Right ventricle myocardium inferior (tissue), 1 donor: Measurements from ENCODE around the gene CUZD1. TPM values are rescaled to one million over a fixed set of nuclear protein-coding genes. Genes with fewer than 3 reads are reported as not detected.
"Not testable (repeated sequence)": the region's sequence is repeated elsewhere in the genome, so short reads cannot be mapped to it uniquely, and the experiment has no call there.

Experiments
- ATAC-seq: fragments of 200-7000 bp; cut with Tn5 transposase; one replicate; pipeline ENCODE4 v1.9.1; 2020; ENCODE audit warnings: mild to moderate bottlenecking, moderate library complexity
- DNase-seq: peaks from one replicate; pipeline ENCODE4 v3.0.0; 2021; ENCODE audit errors: missing footprints
- intact Hi-C: fragments of 100-400 bp; cut with DNase I; formaldehyde crosslinking; loops from one replicate; pipeline ENCODE4 v1.11.0; 2022
- total RNA-seq: library from RNA; stranded (reverse); fragmentation: NEBNext Ultra II Directional; extraction: Animal tissue kit (Norgen Biotek cat#: 25700); gene quantifications from one replicate; pipeline ENCODE4 v1.2.1, GENCODE V29; 2021
- donor health status: DM: no; HTN: yes; CAD: no; lungs with severe emphysema.

Gene CUZD1
- total RNA-seq, 1 donor from 2014 or later, result not detected

GRCh38 chr10:122858042-122858441 lies 12.4 kb upstream of the CUZD1 start:
- intact Hi-C loops, DNase-seq, ATAC-seq: not testable (repeated sequence)

GRCh38 chr10:122856902-122857301 lies 11.2 kb upstream of the CUZD1 start:
- ATAC-seq (no peak), DNase-seq (no peak)
- intact Hi-C loops, result no loop called here

- ATAC-seq (no peak), DNase-seq (no peak)
- intact Hi-C loops, result no loop called here
Measured at GRCh38 chr10:122855745-122856144, 10.1 kb upstream of the CUZD1 start.

GRCh38 chr10:122854648-122855047 lies 9.0 kb upstream of the CUZD1 start:
- intact Hi-C loops, result no loop called here
- DNase-seq (no peak), ATAC-seq (no peak)

GRCh38 chr10:122853665-122854313 lies 8.1 kb upstream of the CUZD1 start:
- no peak for ATAC-seq
- DNase-seq, result no peak
- intact Hi-C loops, result no loop called here

GRCh38 chr10:122852261-122852660 lies 6.6 kb upstream of the CUZD1 start:
- DNase-seq, result no peak
- intact Hi-C loops, result no loop called here
- no peak for ATAC-seq

- DNase-seq, result no peak
- intact Hi-C loops, result no loop called here
- ATAC-seq, result no peak
Measured at GRCh38 chr10:122850705-122851640, 5.3 kb upstream of the CUZD1 start.

GRCh38 chr10:122849900-122850605 lies 4.4 kb upstream of the CUZD1 start:
- DNase-seq (no peak), ATAC-seq (no peak)
- intact Hi-C loops, result no loop called here

GRCh38 chr10:122849090-122849489 lies 3.4 kb upstream of the CUZD1 start:
- no peak for DNase-seq
- ATAC-seq, result no peak
- intact Hi-C loops, result no loop called here

- no peak for ATAC-seq
- intact Hi-C loops, result no loop called here
- DNase-seq, result no peak
Measured at GRCh38 chr10:122847782-122848604, 2.3 kb upstream of the CUZD1 start.

GRCh38 chr10:122844146-122844545 lies 1.5 kb downstream of the CUZD1 start:
- DNase-seq (no peak), ATAC-seq (no peak)
- intact Hi-C loops, result no loop called here

- ATAC-seq, result no peak
- intact Hi-C loops, result no loop called here
Measured at GRCh38 chr10:122841569-122841968, 4.1 kb downstream of the CUZD1 start.

GRCh38 chr10:122839505-122839904 lies 6.2 kb downstream of the CUZD1 start:
- intact Hi-C loops, result no loop called here
- ATAC-seq, result no peak
- no peak for DNase-seq

More at GRCh38 chr10:122841569-122841968, 4.1 kb downstream of the CUZD1 start:
- DNase-seq, result no peak

GRCh38 chr10:122838880-122839279 lies 6.8 kb downstream of the CUZD1 start:
- no peak for ATAC-seq
- intact Hi-C loops, result no loop called here
- DNase-seq, result no peak

- intact Hi-C loops, result no loop called here
Measured at GRCh38 chr10:122835908-122836307, 9.7 kb downstream of the CUZD1 start.

GRCh38 chr10:122830965-122831353 lies 14.7 kb downstream of the CUZD1 start:
- ATAC-seq (no peak), DNase-seq (no peak)
- intact Hi-C loops, result no loop called here

More at GRCh38 chr10:122835908-122836307, 9.7 kb downstream of the CUZD1 start:
- no peak for ATAC-seq
- DNase-seq, result no peak

GRCh38 chr10:122830273-122830964 lies 15.2 kb downstream of the CUZD1 start:
- DNase-seq, result no peak
- intact Hi-C loops, result no loop called here

GRCh38 chr10:122829454-122829853 lies 16.2 kb downstream of the CUZD1 start:
- intact Hi-C loops, result no loop called here
- DNase-seq, result no peak
- no peak for ATAC-seq

More at GRCh38 chr10:122830273-122830964, 15.2 kb downstream of the CUZD1 start:
- ATAC-seq, result no peak
